ENCODE results near the gene MCCC1. TPM values are rescaled to one million over a fixed set of nuclear protein-coding genes. Genes with fewer than 3 reads are reported as not detected.
"Not testable (repeated sequence)": the region's sequence is repeated elsewhere in the genome, so short reads cannot be mapped to it uniquely, and the experiment has no call there.

MCCC1 gene
- total RNA-seq, 2 experiments from 2014 or later, result 32.2 to 38.3 TPM

- no peak for DNase-seq
- H3K9me3 Mint-ChIP-seq, result peaks cover 5% of the 10 kb centered on the region
- H3K36me3 Mint-ChIP-seq, result no peaks in the 10 kb centered on the region
- peaks cover 2% of the 10 kb centered on the region for H3K4me1 Mint-ChIP-seq
- peaks cover 26% of the 10 kb centered on the region for H3K27me3 Mint-ChIP-seq
- H3K4me3 Mint-ChIP-seq, result no peak overlapping the region
- no peak overlapping the region for H3K27ac Mint-ChIP-seq
These were observed 15.3 kb upstream of the MCCC1 start for GRCh38 chr3:183114384-183115178.

- not testable (repeated sequence) for H3K36me3 Mint-ChIP-seq, H3K27ac Mint-ChIP-seq, H3K4me1 Mint-ChIP-seq
These were observed 10.6 kb upstream of the MCCC1 start for GRCh38 chr3:183109847-183110246.

GRCh38 chr3:183108470-183108869 lies 9.2 kb upstream of the MCCC1 start:
- H3K9me3 Mint-ChIP-seq, result peaks cover 7% of the 10 kb centered on the region
- no peaks in the 10 kb centered on the region for H3K36me3 Mint-ChIP-seq
- DNase-seq, result no peak
- H3K4me3 Mint-ChIP-seq, result no peak overlapping the region
- H3K27me3 Mint-ChIP-seq, result no peaks in the 10 kb centered on the region
- H3K4me1 Mint-ChIP-seq, result no peaks in the 10 kb centered on the region
- H3K27ac Mint-ChIP-seq, result no peak overlapping the region

More at GRCh38 chr3:183109847-183110246, 10.6 kb upstream of the MCCC1 start:
- H3K4me3 Mint-ChIP-seq, H3K9me3 Mint-ChIP-seq, DNase-seq, H3K27me3 Mint-ChIP-seq: not testable (repeated sequence)

GRCh38 chr3:183108001-183108449 lies 8.7 kb upstream of the MCCC1 start:
- H3K27ac Mint-ChIP-seq, result no peak overlapping the region
- H3K36me3 Mint-ChIP-seq, result no peaks in the 10 kb centered on the region
- H3K27me3 Mint-ChIP-seq, result no peaks in the 10 kb centered on the region
- no peaks in the 10 kb centered on the region for H3K4me1 Mint-ChIP-seq
- H3K9me3 Mint-ChIP-seq, result peaks cover 7% of the 10 kb centered on the region
- no peak for DNase-seq
- H3K4me3 Mint-ChIP-seq, result no peak overlapping the region

GRCh38 chr3:183107372-183107771 lies 8.1 kb upstream of the MCCC1 start:
- H3K36me3 Mint-ChIP-seq, H3K4me3 Mint-ChIP-seq: not testable (repeated sequence)

GRCh38 chr3:183106635-183107034 lies 7.3 kb upstream of the MCCC1 start:
- Mint-ChIP-seq H3K36me3 (no peaks in the 10 kb centered on the region), H3K27ac (no peak overlapping the region), H3K9me3 (peaks cover 7% of the 10 kb centered on the region), H3K4me1 (no peaks in the 10 kb centered on the region), H3K27me3 (no peaks in the 10 kb centered on the region), H3K4me3 (no peak overlapping the region)
- no peak for DNase-seq

More at GRCh38 chr3:183107372-183107771, 8.1 kb upstream of the MCCC1 start:
- H3K4me1 Mint-ChIP-seq, H3K9me3 Mint-ChIP-seq, H3K27ac Mint-ChIP-seq, H3K27me3 Mint-ChIP-seq, DNase-seq: not testable (repeated sequence)

- H3K9me3 Mint-ChIP-seq, H3K36me3 Mint-ChIP-seq, H3K27ac Mint-ChIP-seq, H3K4me3 Mint-ChIP-seq, H3K27me3 Mint-ChIP-seq, DNase-seq, H3K4me1 Mint-ChIP-seq: not testable (repeated sequence)
These were observed 4.7 kb upstream of the MCCC1 start for GRCh38 chr3:183103950-183104349.

GRCh38 chr3:183101040-183101439 lies 1.7 kb upstream of the MCCC1 start:
- DNase-seq, H3K27me3 Mint-ChIP-seq, H3K27ac Mint-ChIP-seq, H3K4me3 Mint-ChIP-seq, H3K9me3 Mint-ChIP-seq: not testable (repeated sequence)
- Mint-ChIP-seq H3K36me3 (peaks cover 11% of the 10 kb centered on the region), H3K4me1 (peaks cover 25% of the 10 kb centered on the region)

GRCh38 chr3:183100376-183100775 lies 1.1 kb upstream of the MCCC1 start:
- H3K4me3 Mint-ChIP-seq, result no peak overlapping the region
- H3K4me1 Mint-ChIP-seq, result peaks cover 25% of the 10 kb centered on the region
- no peak overlapping the region for H3K27ac Mint-ChIP-seq

GRCh38 chr3:183099838-183100204 lies 525 bp upstream of the MCCC1 start:
- Mint-ChIP-seq H3K27me3 (no peaks in the 10 kb centered on the region), H3K9me3 (no peaks in the 10 kb centered on the region), H3K4me1 (peaks cover 27% of the 10 kb centered on the region), H3K4me3 (peak overlapping the region; percentile 97), H3K36me3 (peaks cover 14% of the 10 kb centered on the region), H3K27ac (peak overlapping the region; percentile 96)
- DNase-seq, result no peak

More at GRCh38 chr3:183100376-183100775, 1.1 kb upstream of the MCCC1 start:
- Mint-ChIP-seq H3K27me3 (no peaks in the 10 kb centered on the region), H3K36me3 (peaks cover 14% of the 10 kb centered on the region), H3K9me3 (no peaks in the 10 kb centered on the region)
- DNase-seq, result no peak

- Mint-ChIP-seq H3K4me3 (peak overlapping the region; percentile 97), H3K4me1 (peaks cover 31% of the 10 kb centered on the region), H3K27me3 (no peaks in the 10 kb centered on the region), H3K27ac (peak overlapping the region; percentile 96), H3K36me3 (peaks cover 15% of the 10 kb centered on the region), H3K9me3 (no peaks in the 10 kb centered on the region)
- no peak for DNase-seq
These were observed 715 bp downstream of the MCCC1 start for GRCh38 chr3:183098536-183099025.

- Mint-ChIP-seq H3K27ac (no peak overlapping the region), H3K27me3 (no peaks in the 10 kb centered on the region), H3K36me3 (peaks cover 30% of the 10 kb centered on the region), H3K4me3 (no peak overlapping the region), H3K9me3 (no peaks in the 10 kb centered on the region), H3K4me1 (peaks cover 25% of the 10 kb centered on the region)
- no peak for DNase-seq
These were observed 4.6 kb downstream of the MCCC1 start for GRCh38 chr3:183094711-183095110.

- DNase-seq, result no peak
- Mint-ChIP-seq H3K27me3 (no peaks in the 10 kb centered on the region), H3K27ac (no peak overlapping the region), H3K9me3 (no peaks in the 10 kb centered on the region), H3K36me3 (peaks cover 35% of the 10 kb centered on the region), H3K4me1 (peaks cover 16% of the 10 kb centered on the region), H3K4me3 (no peak overlapping the region)
These were observed 7.0 kb downstream of the MCCC1 start for GRCh38 chr3:183092256-183092655.

- H3K4me3 Mint-ChIP-seq, result no peak overlapping the region
- H3K27me3 Mint-ChIP-seq, result no peaks in the 10 kb centered on the region
- DNase-seq, result no peak
- peaks cover 3% of the 10 kb centered on the region for H3K4me1 Mint-ChIP-seq
- H3K9me3 Mint-ChIP-seq, result no peaks in the 10 kb centered on the region
- peaks cover 42% of the 10 kb centered on the region for H3K36me3 Mint-ChIP-seq
- H3K27ac Mint-ChIP-seq, result no peak overlapping the region
These were observed 12.1 kb downstream of the MCCC1 start for GRCh38 chr3:183087184-183087583.

- peaks cover 46% of the 10 kb centered on the region for H3K36me3 Mint-ChIP-seq
- no peak overlapping the region for H3K4me3 Mint-ChIP-seq
- peaks cover 3% of the 10 kb centered on the region for H3K4me1 Mint-ChIP-seq
- H3K27ac Mint-ChIP-seq, result no peak overlapping the region
- H3K27me3 Mint-ChIP-seq, result no peaks in the 10 kb centered on the region
- H3K9me3 Mint-ChIP-seq, result no peaks in the 10 kb centered on the region
- DNase-seq, result no peak
These were observed 13.5 kb downstream of the MCCC1 start for GRCh38 chr3:183085634-183086390.

All from activated naive CD8-positive, alpha-beta T cell treated with anti-CD3 and anti-CD28 coated beads for 36 hours (primary cell).